Cerebellar nuclear complex (tissue), 1 donor: Measurements from ENCODE around the gene MEGF11.

Experiments used
- DNase-seq, 2 experiments: peaks; one replicate each; lab custom pipeline; 2025; lab: John Stamatoyannopoulos, UW

Gene MEGF11

GRCh38 chr15:66170042-66170441, 83.5 kb downstream of the MEGF11 start:
- no peak for DNase-seq

DNA sequence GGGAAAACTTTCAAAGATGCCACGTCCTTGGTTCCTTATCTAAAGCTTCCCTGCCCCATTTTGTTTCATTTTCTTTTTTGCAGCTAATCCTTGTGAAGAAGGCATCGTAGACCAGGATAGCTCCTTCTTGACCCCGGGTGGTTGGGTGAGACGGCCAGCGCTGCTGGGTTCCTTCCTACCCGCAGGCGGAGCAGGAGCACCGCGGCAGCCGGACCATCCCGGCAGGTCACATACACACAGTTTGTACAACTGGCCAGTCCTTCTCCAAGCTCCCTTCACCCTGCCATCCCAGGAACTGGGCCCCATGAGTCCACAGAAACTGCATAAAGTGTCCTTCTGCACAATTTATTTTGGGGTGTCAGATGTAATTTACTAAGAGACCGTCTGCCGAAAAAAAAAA, 83.9 kb downstream of the MEGF11 start:
- no peak for DNase-seq

GRCh38 chr15:66169023-66169422, 84.5 kb downstream of the MEGF11 start:
- DNase-seq, result peak in 1 of 2 experiments; percentile 16

- no peak for DNase-seq
These were observed 85.7 kb downstream of the MEGF11 start for GRCh38 chr15:66167854-66168253.

GRCh38 chr15:66165856-66166255, 87.7 kb downstream of the MEGF11 start:
- no peak for DNase-seq

DNA sequence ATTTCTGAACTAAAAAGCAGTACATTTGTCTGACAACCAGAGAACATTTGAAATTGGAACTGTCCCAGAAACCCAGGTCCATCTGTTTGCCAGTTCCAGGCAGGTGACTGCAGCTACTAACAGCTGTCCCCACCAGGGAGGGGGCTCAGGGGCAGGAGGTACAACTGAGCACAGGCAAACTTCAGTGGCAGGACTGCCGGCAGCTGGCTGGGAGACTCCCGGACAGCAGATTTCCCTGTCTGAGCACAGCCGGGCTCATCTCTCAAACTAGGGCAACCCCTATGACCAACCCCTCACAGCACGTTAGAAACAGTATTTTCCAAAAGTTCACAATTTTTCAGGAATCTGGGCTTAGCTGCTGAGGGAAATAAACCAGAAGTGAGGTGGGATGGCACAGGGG, 88.8 kb downstream of the MEGF11 start:
- no peak for DNase-seq

DNA sequence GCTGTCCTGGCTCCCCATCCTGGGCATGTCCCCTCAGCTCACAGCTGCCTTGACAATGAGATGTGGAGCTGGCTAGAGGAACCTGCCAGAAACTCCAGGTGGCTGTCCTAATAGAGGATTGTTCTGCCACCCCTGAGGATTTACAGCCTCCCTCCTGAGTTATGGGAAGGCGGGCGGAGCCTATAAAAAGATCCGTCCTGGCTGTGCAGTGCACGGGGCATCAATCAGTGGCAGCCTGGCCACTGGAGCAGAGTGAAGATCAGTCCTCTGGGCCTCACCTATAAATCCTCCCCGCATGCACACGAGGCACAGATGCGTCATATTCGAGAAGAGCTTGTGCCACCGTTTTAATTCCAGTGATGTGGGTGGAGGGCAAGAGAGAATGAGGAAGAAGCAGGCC, 90.0 kb downstream of the MEGF11 start:
- no peak for DNase-seq

- no peak for DNase-seq
These were observed 91.3 kb downstream of the MEGF11 start for GRCh38 chr15:66162286-66162685.

DNA sequence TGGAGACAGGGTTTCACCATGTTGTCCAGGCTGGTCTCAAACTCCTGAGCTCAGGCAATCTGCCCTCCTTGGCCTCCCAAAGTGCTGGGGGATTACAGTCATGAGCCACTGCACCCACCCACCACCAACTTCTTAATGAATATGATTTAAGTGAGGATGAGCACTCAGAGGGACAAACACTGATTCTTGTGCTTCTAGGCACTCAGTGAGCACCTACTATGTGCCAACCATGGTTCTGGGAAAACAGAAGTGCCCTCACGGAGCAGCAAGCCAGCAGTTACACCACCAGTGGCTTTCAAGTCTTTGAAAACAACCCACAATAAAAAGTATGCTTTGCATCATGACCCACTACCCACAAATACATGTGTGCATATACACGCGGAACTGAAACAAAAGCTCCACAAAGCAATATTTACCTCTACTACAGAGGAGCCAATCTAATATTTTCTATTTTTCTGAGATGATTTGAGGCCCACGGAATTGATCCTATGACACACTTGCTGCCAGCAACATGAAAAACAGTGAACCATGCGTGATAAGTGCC, 91.9 kb downstream of the MEGF11 start:
- no peak for DNase-seq

GRCh38 chr15:66161108-66161507, 92.4 kb downstream of the MEGF11 start:
- no peak for DNase-seq

DNA sequence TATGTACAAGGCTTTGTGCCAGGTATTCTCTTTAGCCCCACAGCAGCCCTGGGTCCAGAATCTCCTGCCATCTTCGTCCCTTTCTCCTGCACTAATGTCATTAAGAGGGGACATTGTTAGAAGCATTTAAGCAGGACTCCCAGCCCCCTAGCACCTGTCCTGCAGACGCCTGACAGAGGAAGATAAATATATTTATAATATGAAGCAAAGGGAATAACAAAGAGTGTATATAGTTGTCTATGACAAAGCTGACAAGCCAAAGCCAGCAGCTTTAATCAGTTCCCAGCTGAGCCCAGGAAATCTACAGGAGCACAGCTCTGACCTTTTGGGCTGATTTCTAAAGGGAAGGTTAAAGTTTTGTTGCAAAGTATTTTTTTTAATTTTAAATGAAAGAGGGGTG, 96.0 kb downstream of the MEGF11 start:
- no peak for DNase-seq

- no peak for DNase-seq
These were observed 97.1 kb downstream of the MEGF11 start for GRCh38 chr15:66156310-66156975.

- no peak for DNase-seq
These were observed 98.5 kb downstream of the MEGF11 start for GRCh38 chr15:66155065-66155464.

- no peak for DNase-seq
These were observed 99.0 kb downstream of the MEGF11 start for GRCh38 chr15:66154581-66154980.

GRCh38 chr15:66153549-66154415, 99.8 kb downstream of the MEGF11 start:
- no peak for DNase-seq

- no peak for DNase-seq
These were observed 100.9 kb downstream of the MEGF11 start for GRCh38 chr15:66152650-66153049.

GRCh38 chr15:66151809-66152208, 101.7 kb downstream of the MEGF11 start:
- no peak for DNase-seq

GRCh38 chr15:66149871-66150270, 103.7 kb downstream of the MEGF11 start:
- DNase-seq, result no peak

DNA sequence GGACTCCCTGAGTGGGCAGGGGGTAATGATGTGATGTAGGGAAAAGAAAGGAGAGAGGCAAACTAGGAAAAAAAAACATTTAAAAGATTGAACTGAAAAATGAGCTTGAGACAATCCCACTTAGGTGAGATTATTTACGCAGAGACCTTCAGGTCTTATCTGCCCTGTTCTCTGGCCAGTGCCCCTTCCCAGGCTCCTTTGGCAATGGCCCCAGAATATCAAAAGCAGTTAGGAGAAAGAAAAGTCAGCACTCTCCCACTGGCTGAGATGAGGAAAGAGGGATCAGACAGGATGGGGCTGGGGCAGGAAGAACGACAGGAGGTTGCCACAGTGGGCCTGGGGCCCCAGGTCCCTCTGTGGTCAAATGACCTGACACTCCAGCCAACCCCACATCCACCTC, 105.4 kb downstream of the MEGF11 start:
- no peak for DNase-seq

- no peak for DNase-seq
These were observed 106.1 kb downstream of the MEGF11 start for GRCh38 chr15:66147440-66147839.

GRCh38 chr15:66145726-66146182, 107.8 kb downstream of the MEGF11 start:
- no peak for DNase-seq

GRCh38 chr15:66144978-66145725, 108.4 kb downstream of the MEGF11 start:
- DNase-seq, result no peak
